Panc1 (cell line): Measurements from ENCODE around the gene GAB1.

Source experiments
- POLR2AphosphoS5 ChIP-seq: IDR thresholded peaks from 2 replicates; pipeline ENCODE4 v1.6.1; 2012; ENCODE audit warnings: mild to moderate bottlenecking, low read depth, low read length, moderate library complexity
- REST ChIP-seq, 2 experiments: IDR thresholded peaks; 2 replicates each; pipeline ENCODE4 v1.6.1; 2011 to 2012; ENCODE audit warnings: low read depth in 2 of 2, control low read depth in 1 of 2, low read length in 1 of 2, mild to moderate bottlenecking in 1 of 2, moderate library complexity in 1 of 2; ENCODE audit not compliant: insufficient read depth in 1 of 2
- SIN3A ChIP-seq: IDR thresholded peaks from 2 replicates; pipeline ENCODE4 v1.6.1; 2012; ENCODE audit warnings: low read depth, mild to moderate bottlenecking, low read length, moderate library complexity, borderline replicate concordance; ENCODE audit not compliant: insufficient read depth
- TF ChIP-seq, protein P1 (sequence below): fragments of 450-650 bp; IDR thresholded peaks from 2 replicates; pipeline ENCODE4 v1.5.1; 2017; ENCODE audit warnings: mild to moderate bottlenecking

DNA sequence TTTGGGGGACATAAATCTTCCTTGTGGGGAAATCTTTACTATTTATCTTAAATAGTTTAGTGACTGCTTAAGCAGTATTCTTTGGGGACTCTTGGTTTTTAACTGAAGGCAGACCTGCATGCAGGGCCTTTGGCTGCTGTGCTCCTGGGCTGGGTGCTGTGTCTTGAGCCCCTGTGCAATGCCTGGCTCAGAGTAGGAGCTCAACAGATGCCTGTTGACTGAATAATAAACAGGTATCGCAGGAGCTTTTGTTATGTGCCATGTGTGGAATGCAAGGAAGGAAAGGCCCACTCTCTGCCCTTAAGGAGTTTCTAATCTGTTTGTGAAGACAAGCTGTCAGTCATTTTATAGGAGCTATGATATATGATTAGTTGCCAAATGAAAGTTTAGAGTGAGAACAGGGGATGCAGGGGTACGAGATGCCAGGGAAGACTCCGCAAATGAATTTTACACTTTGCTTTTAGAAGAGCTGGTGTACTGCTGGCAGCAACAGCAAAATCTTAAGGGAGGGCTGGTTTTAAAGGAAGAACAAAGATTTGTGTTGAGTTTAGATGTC is 6.7 kb downstream of the GAB1 start:
- TF ChIP-seq, protein P1, sequence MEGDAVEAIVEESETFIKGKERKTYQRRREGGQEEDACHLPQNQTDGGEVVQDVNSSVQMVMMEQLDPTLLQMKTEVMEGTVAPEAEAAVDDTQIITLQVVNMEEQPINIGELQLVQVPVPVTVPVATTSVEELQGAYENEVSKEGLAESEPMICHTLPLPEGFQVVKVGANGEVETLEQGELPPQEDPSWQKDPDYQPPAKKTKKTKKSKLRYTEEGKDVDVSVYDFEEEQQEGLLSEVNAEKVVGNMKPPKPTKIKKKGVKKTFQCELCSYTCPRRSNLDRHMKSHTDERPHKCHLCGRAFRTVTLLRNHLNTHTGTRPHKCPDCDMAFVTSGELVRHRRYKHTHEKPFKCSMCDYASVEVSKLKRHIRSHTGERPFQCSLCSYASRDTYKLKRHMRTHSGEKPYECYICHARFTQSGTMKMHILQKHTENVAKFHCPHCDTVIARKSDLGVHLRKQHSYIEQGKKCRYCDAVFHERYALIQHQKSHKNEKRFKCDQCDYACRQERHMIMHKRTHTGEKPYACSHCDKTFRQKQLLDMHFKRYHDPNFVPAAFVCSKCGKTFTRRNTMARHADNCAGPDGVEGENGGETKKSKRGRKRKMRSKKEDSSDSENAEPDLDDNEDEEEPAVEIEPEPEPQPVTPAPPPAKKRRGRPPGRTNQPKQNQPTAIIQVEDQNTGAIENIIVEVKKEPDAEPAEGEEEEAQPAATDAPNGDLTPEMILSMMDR: no peak
- TF ChIP-seq POLR2AphosphoS5 (no peak), SIN3A (no peak), REST (IDR thresholded peaks at IDR 0.05; ENCODE audit: insufficient read depth in 1 of 2, low read depth in 2 of 2, low read length in 1 of 2) (no peak)
